ENCODE data around the gene MYRFL.

The MYRFL gene

DNA sequence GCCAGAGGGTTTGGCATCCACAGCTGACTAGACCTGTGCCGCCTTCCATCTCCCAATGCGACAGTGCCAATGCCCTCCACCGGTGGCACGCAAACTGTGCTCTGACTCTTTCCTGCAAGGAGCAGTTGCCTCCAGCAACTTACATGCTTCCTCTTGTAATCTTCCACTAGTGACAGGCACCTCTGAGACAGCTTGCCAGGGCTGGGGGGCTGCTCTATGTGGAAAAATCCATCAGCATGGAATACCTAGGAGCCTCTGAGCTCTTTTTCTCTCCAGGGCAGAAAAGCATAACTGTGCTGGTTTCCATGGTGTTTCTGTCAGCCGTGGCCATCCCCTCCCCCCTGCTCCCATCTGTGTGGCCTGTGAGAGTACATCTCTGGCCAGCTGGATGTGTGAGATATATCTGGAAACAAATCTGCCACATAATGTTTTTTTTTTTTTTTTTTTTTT, 110.6 kb downstream of the MYRFL start:
- DNase-seq, result peak; percentile 4

DNA sequence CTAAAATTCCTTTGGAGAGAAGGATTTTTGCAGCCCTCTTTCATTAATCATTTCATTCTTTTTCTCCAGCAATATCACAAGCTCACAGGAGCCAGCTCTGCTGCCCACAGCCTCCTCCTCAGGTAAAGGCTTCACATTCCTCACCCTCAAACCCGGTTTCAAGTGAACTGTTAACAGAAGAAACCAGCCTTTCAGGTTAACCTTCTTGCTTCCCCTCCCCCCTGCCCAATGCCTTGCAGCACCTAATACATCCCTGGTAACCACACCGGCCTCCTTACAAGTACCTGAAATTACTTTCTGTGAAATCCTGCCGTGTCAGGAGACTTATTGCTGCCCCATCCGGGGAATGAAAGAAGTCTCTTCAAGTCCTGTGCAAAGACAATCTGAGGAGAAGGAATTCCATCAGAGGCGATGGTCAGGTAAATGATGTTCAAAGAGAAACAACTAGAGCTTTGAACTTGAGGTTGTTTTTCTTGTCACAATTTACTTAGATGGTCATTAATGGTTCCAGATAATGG, 111.2 kb downstream of the MYRFL start:
- DNase-seq, result no peak

DNA sequence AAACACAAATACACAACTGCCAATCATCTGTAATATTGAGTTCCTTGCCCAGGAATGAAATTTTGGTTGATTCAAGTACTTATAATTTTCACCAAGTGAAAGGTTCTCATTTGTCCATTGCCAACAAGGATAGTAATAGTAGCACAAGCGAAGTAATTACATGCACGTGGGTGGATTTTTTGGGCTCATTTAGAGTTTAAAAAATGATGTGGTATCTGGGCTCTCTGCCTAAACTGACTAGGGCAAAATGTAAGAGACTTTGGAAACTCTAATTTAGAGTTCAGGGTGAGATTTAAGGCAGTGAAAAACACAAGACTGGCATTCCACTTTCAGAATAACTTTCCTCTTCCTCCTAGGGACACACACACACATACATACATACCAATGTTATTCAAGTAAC, 111.7 kb downstream of the MYRFL start:
- DNase-seq, result no peak

- no peak for DNase-seq
Measured at GRCh38 chr12:69947123-69947522, 122.1 kb downstream of the MYRFL start.

GRCh38 chr12:69947897-69948296, 122.9 kb downstream of the MYRFL start:
- DNase-seq, result no peak

DNA sequence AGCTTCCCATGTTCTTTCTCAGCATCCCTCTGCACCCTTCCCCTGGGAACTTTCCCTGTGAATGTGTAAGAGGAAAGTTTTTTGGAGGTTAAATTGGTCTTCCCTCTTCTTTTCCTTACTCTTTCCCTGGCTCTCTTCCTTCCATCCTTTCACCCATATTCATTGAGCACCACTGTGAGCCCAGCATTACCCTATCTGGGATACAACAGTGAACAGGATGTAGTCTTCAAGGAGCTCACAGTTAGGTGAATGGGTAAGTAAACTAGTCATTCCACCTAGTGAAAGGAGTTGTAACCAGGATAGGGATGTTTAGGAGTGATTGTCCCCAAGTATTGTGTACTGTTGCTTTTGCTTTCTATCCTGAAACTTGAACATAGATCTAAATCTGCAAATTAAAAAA, 123.8 kb downstream of the MYRFL start:
- DNase-seq, result no peak

- no peak for DNase-seq
Measured at GRCh38 chr12:69949311-69950002, 124.4 kb downstream of the MYRFL start.

GRCh38 chr12:69951108-69951507, 126.1 kb downstream of the MYRFL start:
- DNase-seq, result no peak

DNA sequence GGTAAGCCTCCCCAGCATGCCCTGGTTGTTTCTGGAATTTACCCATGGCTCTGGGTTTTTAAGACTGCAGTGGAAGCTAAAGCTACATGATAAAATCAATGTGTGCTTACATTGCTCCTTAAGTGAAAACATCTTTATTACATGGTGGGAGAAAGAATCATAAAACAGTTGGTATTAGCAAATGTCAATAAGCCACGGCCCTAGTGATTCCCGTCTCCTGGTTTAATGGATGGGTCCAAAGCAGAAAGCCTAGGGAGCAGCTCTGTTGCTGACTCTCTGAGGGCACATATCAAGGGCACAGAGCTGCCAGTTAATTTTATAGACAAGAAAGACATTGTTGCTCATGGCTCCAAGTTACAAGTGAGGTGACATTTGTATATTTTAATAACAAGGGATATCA, 127.9 kb downstream of the MYRFL start:
- DNase-seq, result no peak

DNA sequence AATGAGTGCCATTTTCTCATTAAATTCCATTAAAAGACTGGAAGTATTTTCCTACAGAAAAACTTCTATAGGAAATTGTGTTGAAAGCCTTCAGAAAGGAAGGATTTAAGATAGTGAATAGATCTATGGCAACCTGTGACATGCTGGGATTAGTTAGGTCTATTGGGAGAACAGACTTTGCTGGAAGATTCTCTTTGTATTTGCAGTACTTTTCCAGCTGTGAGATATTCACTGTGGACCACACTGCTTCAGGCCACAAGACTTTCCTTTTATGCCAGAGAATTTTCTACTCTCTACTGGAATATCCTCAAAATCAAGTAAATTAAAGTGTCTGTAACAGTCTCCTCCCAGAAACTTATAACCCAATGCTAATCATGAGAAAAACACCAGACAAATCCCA, 136.2 kb downstream of the MYRFL start:
- no peak for DNase-seq

- no peak for DNase-seq
Measured at GRCh38 chr12:69966409-69966808, 141.4 kb downstream of the MYRFL start.

DNA sequence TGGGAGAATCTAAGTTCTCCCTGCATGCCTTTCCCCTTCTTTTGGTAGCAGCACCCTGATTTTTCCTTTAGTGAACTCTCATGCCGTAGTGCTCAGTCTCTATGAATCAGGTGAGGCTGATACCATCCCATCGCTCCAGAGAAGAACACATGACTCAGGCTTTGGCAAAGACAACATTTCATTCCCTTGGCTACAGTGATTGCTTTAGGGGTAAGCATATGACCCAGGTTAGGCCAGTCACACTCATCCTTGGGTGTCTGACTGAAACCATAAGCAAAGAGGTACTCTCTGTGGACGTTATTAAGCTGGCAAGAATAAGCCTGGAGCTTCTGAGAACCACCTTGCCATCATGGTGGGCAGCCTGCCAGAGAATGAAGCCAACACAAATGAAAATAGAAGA, 141.8 kb downstream of the MYRFL start:
- DNase-seq, result no peak

- no peak for DNase-seq
Measured at GRCh38 chr12:69969011-69969410, 144.0 kb downstream of the MYRFL start.

DNA sequence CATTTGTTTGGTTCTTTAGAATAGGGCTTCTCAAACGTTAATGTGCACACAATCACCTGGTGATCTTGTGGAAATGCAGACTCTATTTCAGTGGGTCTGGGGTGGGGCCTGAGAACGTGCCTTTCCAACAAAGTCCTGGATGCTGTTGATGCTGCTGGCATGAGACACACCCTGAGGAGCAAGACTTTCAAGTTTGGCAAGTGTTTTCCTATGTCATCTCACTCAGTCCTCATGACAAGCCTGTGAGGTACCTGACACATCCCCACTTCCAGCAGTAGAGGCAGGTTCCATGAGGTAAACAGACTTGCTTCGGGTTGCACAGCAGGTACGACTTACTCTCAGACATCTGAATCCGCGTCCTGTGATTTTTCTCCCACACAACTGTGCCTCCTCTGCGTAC, 147.1 kb downstream of the MYRFL start:
- no peak for DNase-seq

- no peak for DNase-seq
Measured at GRCh38 chr12:69978020-69978419, 153.0 kb downstream of the MYRFL start.

DNA sequence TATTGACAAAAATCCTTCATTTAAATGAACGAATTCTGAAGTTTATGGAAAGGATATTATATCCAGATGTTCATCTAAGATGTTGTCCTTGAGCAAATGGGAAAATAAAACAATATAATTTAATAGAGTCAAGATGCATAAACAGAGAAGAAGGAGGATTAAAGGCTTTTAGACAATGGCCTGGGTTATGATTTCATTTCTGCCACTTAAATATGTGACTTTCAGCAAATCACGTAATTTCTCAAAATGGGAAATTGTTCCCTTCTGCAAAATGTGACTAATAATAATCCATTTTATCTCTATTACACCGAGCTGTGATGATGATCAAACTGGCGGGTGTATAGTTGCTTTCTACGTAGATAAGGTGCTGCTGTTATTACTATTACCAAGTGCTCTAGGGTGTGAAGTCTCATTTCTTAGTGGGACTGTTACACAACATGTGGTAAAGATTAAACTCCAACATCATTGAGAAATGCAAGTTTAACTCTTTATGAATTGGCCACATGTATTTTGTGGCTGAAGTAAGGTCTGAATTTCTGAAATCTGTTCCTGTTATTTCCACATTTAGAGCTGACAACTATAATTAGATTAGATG, 157.0 kb downstream of the MYRFL start:
- no peak for DNase-seq

- no peak for DNase-seq
Measured at GRCh38 chr12:69984241-69984640, 159.2 kb downstream of the MYRFL start.

DNA sequence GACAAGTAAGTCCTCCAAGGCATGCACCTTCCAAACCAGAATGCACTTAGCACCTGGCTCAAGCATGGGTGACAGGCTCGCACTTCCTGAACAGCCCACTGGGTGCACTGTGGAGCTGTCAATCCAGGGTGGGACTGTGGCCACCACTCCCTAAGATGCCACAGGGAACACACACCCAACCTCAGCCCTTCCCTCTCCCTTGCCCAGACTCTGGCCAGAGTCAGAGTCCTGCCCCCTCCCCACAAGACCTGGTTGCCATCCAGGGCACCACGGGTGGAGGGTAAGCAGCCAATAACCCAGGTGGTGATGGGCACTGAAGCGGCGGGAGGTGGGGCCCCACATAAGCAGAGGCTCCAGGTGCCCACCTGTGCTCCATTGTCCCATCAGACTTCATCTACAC, 160.6 kb downstream of the MYRFL start:
- DNase-seq, result no peak

DNA sequence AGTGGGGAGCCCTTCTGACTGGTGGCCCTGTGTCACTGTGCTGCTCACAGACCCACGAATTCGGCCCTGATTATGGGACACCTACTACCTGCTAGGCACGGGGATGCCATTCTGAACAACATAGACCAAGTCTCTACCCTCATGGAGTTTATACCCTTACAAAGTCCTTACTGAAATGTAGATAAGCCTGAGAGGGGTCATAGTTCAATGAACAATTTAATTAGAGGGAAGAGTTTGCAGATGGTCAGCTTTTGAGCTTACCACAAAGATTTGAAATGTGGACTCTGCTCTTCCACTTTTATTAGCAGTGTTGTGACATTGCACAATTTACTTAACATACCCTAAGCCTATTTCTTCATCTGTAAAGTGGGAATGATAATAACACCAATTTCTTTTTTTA, 161.1 kb downstream of the MYRFL start:
- no peak for DNase-seq

DNA sequence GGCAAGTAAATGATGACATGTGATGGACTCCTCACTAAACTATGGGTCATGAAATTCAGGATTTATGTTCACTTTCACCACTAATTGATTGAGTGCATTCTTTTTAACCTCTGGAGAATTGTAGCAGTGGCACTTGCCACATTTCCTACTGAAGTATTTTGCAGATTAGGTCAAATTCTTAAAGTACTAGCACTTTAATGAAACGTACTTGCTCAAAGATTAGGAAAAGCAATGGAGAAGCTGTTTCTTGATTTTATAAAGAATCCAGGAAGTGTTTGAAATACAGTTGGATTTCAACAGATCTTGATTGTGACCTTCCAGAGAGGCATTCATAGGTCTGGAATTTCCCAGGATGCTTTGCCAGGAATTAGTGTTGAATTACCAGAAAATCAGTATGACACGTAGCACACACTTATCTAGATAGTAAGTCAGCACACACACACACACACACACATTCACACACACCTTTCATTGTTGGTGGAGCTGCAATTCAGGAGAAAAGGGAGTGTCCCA, 162.6 kb downstream of the MYRFL start:
- no peak for DNase-seq

DNA sequence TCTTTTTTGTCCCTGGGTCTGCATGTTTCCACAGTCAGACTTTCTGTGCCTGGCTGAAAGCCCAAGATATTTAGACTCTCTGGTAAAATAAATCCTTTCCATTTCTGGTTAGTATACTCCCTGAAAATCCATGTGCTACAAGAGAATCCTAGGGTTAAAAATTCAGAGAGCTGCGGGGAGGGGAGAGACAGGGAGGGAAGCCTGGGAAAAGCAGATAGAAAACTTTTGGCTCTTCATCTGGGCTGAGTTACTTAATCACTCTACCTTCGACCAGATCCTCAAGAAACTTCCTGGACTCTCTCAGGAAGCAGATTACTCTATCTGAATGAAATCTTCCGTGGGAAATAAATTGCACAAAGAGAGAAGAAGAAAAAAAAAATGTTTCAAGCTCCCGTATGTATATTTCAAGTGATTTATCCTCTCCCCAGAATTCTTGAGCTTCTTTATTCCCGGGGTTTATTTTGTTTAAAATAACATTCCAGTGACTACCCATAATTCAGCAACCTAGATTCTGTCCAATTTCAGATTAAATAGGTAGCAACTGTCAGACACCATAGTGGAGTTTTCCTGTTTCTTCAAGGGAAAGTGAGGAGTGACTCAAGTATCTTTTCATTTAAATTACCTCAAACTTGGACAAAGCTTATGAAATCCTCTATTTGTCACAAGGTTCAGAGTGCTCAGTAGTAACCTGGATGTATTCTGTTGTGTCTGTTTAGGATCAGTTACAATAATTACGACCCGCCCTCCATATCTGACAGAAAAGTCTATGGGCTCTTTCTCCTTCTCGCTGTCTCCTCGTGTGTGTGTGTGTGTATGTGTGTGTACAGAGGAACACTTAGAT, 163.7 kb downstream of the MYRFL start:
- no peak for DNase-seq

DNA sequence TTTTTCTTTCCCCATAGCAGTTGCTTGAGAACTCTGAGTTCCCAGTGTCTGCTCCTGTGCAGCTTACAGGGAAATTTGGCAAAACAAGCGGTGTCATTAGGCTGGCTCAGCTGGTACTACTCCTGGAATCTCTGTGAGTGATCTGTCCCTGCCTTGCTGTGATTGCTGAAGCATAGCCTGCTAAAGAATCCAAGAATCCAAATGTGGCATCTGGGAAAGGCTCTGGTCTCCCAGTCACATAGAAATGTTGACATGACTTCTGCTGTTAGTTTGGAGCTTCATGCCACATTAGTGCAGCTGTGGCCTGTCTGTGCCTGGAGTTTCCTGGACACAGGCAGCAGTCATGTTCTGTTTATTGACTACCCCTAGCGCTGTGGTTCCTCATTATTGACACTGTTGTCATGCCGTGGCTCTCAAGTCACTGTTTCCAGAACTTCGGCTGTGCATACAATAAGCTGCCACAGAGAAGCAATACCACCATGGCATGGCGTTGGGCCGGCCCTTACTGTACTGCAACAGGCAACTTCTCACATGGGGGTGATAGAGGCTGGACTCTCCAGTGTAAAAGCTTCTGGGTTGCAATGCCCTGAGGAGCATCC, 166.8 kb downstream of the MYRFL start:
- no peak for DNase-seq

GRCh38 chr12:69993433-69993832, 168.4 kb downstream of the MYRFL start:
- DNase-seq, result no peak

All from DMS 273 treated with DMSO at 0.1 percent for 48 hours (cell line).